Karpas-422 (cell line): ENCODE results near the gene LUC7L3. TPM values are rescaled to one million over a fixed set of nuclear protein-coding genes. Genes with fewer than 3 reads are reported as not detected.

ENCODE experiments used
- DNase-seq: peaks from one replicate; pipeline ENCODE4 v3.0.0-alpha.2; 2015
- H2AFZ ChIP-seq: fragments of 200-600 bp; sonication (generic); 2 replicates; pipeline ENCODE4 v1.6.1; 2014; ENCODE audit warnings: antibody characterized with exemption, low read length, mixed read lengths
- H3K27ac ChIP-seq: fragments of 200-600 bp; sonication (generic); 2 replicates; pipeline ENCODE4 v1.5.1; 2014; ENCODE audit warnings: mild to moderate bottlenecking, low read length, moderate library complexity
- H3K27me3 ChIP-seq: fragments of 200-600 bp; sonication (generic); 2 replicates; pipeline ENCODE4 v1.6.1; 2014; ENCODE audit warnings: low read length, mixed read lengths
- H3K36me3 ChIP-seq: fragments of 200-600 bp; sonication (generic); 2 replicates; pipeline ENCODE4 v1.6.1; 2014; ENCODE audit warnings: low read length, mixed read lengths; ENCODE audit not compliant: insufficient read depth
- H3K4me1 ChIP-seq: fragments of 200-600 bp; sonication (generic); 2 replicates; pipeline ENCODE4 v1.6.1; 2014; ENCODE audit warnings: mild to moderate bottlenecking, low read length, mixed read lengths
- H3K4me2 ChIP-seq: fragments of 200-600 bp; sonication (generic); 2 replicates; pipeline ENCODE4 v1.6.1; 2014; ENCODE audit warnings: low read length, low read depth, mild to moderate bottlenecking; ENCODE audit not compliant: poor library complexity, severe bottlenecking
- H3K4me3 ChIP-seq: fragments of 200-600 bp; sonication (generic); 2 replicates; pipeline ENCODE4 v1.5.1; 2014; ENCODE audit warnings: mild to moderate bottlenecking, antibody characterized with exemption, low read length, mixed read lengths
- H3K79me2 ChIP-seq: fragments of 200-600 bp; sonication (generic); 2 replicates; pipeline ENCODE4 v1.6.1; 2014; ENCODE audit warnings: mild to moderate bottlenecking, low read length, mixed read lengths
- H3K9ac ChIP-seq: fragments of 200-600 bp; sonication (generic); 2 replicates; pipeline ENCODE4 v1.6.0; 2014; ENCODE audit warnings: low read length
- H3K9me2 ChIP-seq: fragments of 200-600 bp; sonication (generic), shearing (Covaris generic); replicated peaks from 2 replicates; pipeline ENCODE4 v1.6.0; 2014; ENCODE audit warnings: mild to moderate bottlenecking, low read length, moderate library complexity; ENCODE audit not compliant: insufficient read depth
- H3K9me3 ChIP-seq: fragments of 300-700, 200-600 bp; sonication (generic); 2 replicates; pipeline ENCODE4 v1.6.1; 2014; ENCODE audit warnings: low read length, mixed read lengths
- H4K20me1 ChIP-seq: fragments of 200-600 bp; sonication (generic); 2 replicates; pipeline ENCODE4 v1.6.1; 2014; ENCODE audit warnings: mild to moderate bottlenecking, antibody characterized with exemption, low read length, low read depth; ENCODE audit not compliant: insufficient read depth
- total RNA-seq: library from RNA; depleted of rRNA; stranded (reverse); fragments of >200 nt; shearing (Covaris generic); gene quantifications from 2 replicates; pipeline ENCODE4 v1.2.3, GENCODE V29; 2014; ENCODE audit warnings: low replicate concordance

The LUC7L3 gene
- total RNA-seq, 1 experiment from 2014 or later, result 102 TPM

- no peaks in the 10 kb centered on the region for H3K27me3 ChIP-seq
- H4K20me1 ChIP-seq, result peaks cover 93% of the 10 kb centered on the region
- no peaks in the 10 kb centered on the region for H3K9me2 ChIP-seq
- DNase-seq, result no peak
- peaks cover 29% of the 10 kb centered on the region for H3K4me1 ChIP-seq
- H3K9me3 ChIP-seq, result no peaks in the 10 kb centered on the region
- no peak overlapping the region for H3K9ac ChIP-seq
- no peak overlapping the region for H3K27ac ChIP-seq
- H3K36me3 ChIP-seq, result peaks cover 31% of the 10 kb centered on the region
- H3K4me3 ChIP-seq, result no peak overlapping the region
- no peak overlapping the region for H3K4me2 ChIP-seq
- peaks cover 99% of the 10 kb centered on the region for H3K79me2 ChIP-seq
- H2AFZ ChIP-seq, result no peak overlapping the region
These were observed 6.6 kb downstream of the LUC7L3 start for GRCh38 chr17:50725769-50726655.

GRCh38 chr17:50728112-50728429 lies 8.7 kb downstream of the LUC7L3 start:
- peaks cover 91% of the 10 kb centered on the region for H4K20me1 ChIP-seq
- peaks cover 23% of the 10 kb centered on the region for H3K36me3 ChIP-seq
- no peak overlapping the region for H2AFZ ChIP-seq
- H3K27ac ChIP-seq, result no peak overlapping the region
- no peak overlapping the region for H3K4me3 ChIP-seq
- no peak overlapping the region for H3K9ac ChIP-seq
- H3K9me2 ChIP-seq, result no peaks in the 10 kb centered on the region
- no peaks in the 10 kb centered on the region for H3K9me3 ChIP-seq
- H3K27me3 ChIP-seq, result no peaks in the 10 kb centered on the region
- no peak for DNase-seq
- H3K79me2 ChIP-seq, result peaks cover 99% of the 10 kb centered on the region
- peaks cover 10% of the 10 kb centered on the region for H3K4me1 ChIP-seq
- H3K4me2 ChIP-seq, result no peak overlapping the region

- Histone ChIP-seq H3K9me2 (no peaks in the 10 kb centered on the region), H3K9ac (no peak overlapping the region), H3K9me3 (no peaks in the 10 kb centered on the region), H3K27ac (no peak overlapping the region), H4K20me1 (peaks cover 86% of the 10 kb centered on the region), H3K36me3 (peaks cover 13% of the 10 kb centered on the region), H3K4me1 (peaks cover 7% of the 10 kb centered on the region), H3K4me2 (no peak overlapping the region), H3K4me3 (no peak overlapping the region), H3K27me3 (no peaks in the 10 kb centered on the region), H2AFZ (no peak overlapping the region), H3K79me2 (peaks cover 99% of the 10 kb centered on the region)
- DNase-seq, result no peak
These were observed 9.7 kb downstream of the LUC7L3 start for GRCh38 chr17:50728881-50729765.

GRCh38 chr17:50731575-50732460 lies 12.4 kb downstream of the LUC7L3 start:
- no peak for DNase-seq
- no peak overlapping the region for H3K4me2 ChIP-seq
- no peak overlapping the region for H3K4me3 ChIP-seq
- no peak overlapping the region for H2AFZ ChIP-seq
- no peaks in the 10 kb centered on the region for H3K27me3 ChIP-seq
- peaks cover 99% of the 10 kb centered on the region for H3K79me2 ChIP-seq
- H4K20me1 ChIP-seq, result peaks cover 82% of the 10 kb centered on the region
- no peaks in the 10 kb centered on the region for H3K9me3 ChIP-seq
- peaks cover 4% of the 10 kb centered on the region for H3K4me1 ChIP-seq
- peaks cover 9% of the 10 kb centered on the region for H3K36me3 ChIP-seq
- H3K9me2 ChIP-seq, result no peaks in the 10 kb centered on the region
- H3K27ac ChIP-seq, result no peak overlapping the region
- no peak overlapping the region for H3K9ac ChIP-seq

GRCh38 chr17:50735287-50735686 lies 15.9 kb downstream of the LUC7L3 start:
- H3K4me2 ChIP-seq, result no peak overlapping the region
- peaks cover 37% of the 10 kb centered on the region; the same call in 1 of the 2 replicates for H3K36me3 ChIP-seq
- no peaks in the 10 kb centered on the region for H3K27me3 ChIP-seq
- no peak overlapping the region for H2AFZ ChIP-seq
- no peak overlapping the region for H3K27ac ChIP-seq
- H3K4me3 ChIP-seq, result no peak overlapping the region
- H3K9me2 ChIP-seq, result no peaks in the 10 kb centered on the region
- no peaks in the 10 kb centered on the region for H3K9me3 ChIP-seq
- H4K20me1 ChIP-seq, result peaks cover 80% of the 10 kb centered on the region
- H3K4me1 ChIP-seq, result no peaks in the 10 kb centered on the region
- no peak for DNase-seq
- peaks cover 100% of the 10 kb centered on the region for H3K79me2 ChIP-seq
- H3K9ac ChIP-seq, result no peak overlapping the region

GRCh38 chr17:50737118-50737698 lies 17.8 kb downstream of the LUC7L3 start:
- no peak overlapping the region for H3K9ac ChIP-seq
- H3K4me2 ChIP-seq, result no peak overlapping the region
- H2AFZ ChIP-seq, result no peak overlapping the region
- no peak for DNase-seq
- H3K27me3 ChIP-seq, result no peaks in the 10 kb centered on the region
- H4K20me1 ChIP-seq, result peaks cover 66% of the 10 kb centered on the region
- no peaks in the 10 kb centered on the region for H3K9me2 ChIP-seq
- peaks cover 94% of the 10 kb centered on the region for H3K79me2 ChIP-seq
- peaks cover 54% of the 10 kb centered on the region; the same call in 1 of the 2 replicates for H3K36me3 ChIP-seq
- no peak overlapping the region for H3K27ac ChIP-seq
- H3K4me1 ChIP-seq, result no peaks in the 10 kb centered on the region
- H3K4me3 ChIP-seq, result no peak overlapping the region
- no peaks in the 10 kb centered on the region for H3K9me3 ChIP-seq

GRCh38 chr17:50739098-50739497 lies 19.7 kb downstream of the LUC7L3 start:
- Histone ChIP-seq H3K27me3 (no peaks in the 10 kb centered on the region), H4K20me1 (peaks cover 55% of the 10 kb centered on the region), H3K36me3 (peaks cover 69% of the 10 kb centered on the region; the same call in 1 of the 2 replicates), H3K9me2 (no peaks in the 10 kb centered on the region), H3K4me3 (no peak overlapping the region), H3K4me2 (no peak overlapping the region), H3K27ac (no peak overlapping the region), H3K4me1 (no peaks in the 10 kb centered on the region), H3K9ac (no peak overlapping the region), H3K9me3 (no peaks in the 10 kb centered on the region), H2AFZ (no peak overlapping the region), H3K79me2 (peaks cover 89% of the 10 kb centered on the region)
- DNase-seq, result no peak
